ENCODE measurements around the gene IL27RA.

GRCh38 chr19:14094854-14095253 lies 63.3 kb downstream of the IL27RA start:
- TF ChIP-seq CTCF (IDR thresholded peaks at IDR 0.05) = no peak
- TF ChIP-seq POLR2A (IDR thresholded peaks at IDR 0.05) = no peak

Measured in prostate gland (tissue), 2 donors.